HL-60 (cell line): ENCODE results near the gene COLEC12.

ENCODE experiments used
- GABPA ChIP-seq: IDR thresholded peaks from 2 replicates; pipeline ENCODE4 v1.6.1; 2012; ENCODE audit warnings: low read depth
- POLR2AphosphoS5 ChIP-seq: IDR thresholded peaks from 2 replicates; pipeline ENCODE4 v1.6.1; 2012; ENCODE audit warnings: low read depth
- SPI1 ChIP-seq: IDR thresholded peaks from 2 replicates; pipeline ENCODE4 v1.6.1; 2012; ENCODE audit warnings: low read depth, mild to moderate bottlenecking, borderline replicate concordance
- TF ChIP-seq, protein P1 (sequence below): IDR thresholded peaks from one replicate; pipeline ENCODE4 v1.5.1; 2011; ENCODE audit warnings: low read length, control low read depth, inconsistent platforms; ENCODE audit not compliant: insufficient read depth

DNA sequence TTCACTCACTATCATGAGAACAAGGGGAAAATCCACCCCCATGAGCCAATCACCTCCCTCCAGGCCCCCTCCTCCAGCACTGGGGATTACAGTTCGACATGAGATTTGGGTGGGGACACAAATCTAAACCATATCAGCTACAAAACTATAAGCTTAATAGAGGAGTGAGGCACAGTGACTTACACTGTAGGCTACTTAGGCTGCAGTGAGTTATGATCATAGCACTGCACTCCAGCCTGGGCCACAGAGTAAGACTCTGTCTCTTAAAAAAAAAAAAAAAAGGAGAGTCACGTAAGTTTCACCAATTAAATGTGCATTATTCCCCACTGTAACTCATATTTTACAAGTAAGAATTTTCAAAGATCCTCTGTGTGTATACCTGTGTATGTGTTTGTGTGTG lies 26.2 kb upstream of the COLEC12 start:
- TF ChIP-seq, protein P1, sequence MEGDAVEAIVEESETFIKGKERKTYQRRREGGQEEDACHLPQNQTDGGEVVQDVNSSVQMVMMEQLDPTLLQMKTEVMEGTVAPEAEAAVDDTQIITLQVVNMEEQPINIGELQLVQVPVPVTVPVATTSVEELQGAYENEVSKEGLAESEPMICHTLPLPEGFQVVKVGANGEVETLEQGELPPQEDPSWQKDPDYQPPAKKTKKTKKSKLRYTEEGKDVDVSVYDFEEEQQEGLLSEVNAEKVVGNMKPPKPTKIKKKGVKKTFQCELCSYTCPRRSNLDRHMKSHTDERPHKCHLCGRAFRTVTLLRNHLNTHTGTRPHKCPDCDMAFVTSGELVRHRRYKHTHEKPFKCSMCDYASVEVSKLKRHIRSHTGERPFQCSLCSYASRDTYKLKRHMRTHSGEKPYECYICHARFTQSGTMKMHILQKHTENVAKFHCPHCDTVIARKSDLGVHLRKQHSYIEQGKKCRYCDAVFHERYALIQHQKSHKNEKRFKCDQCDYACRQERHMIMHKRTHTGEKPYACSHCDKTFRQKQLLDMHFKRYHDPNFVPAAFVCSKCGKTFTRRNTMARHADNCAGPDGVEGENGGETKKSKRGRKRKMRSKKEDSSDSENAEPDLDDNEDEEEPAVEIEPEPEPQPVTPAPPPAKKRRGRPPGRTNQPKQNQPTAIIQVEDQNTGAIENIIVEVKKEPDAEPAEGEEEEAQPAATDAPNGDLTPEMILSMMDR, result no peak
- TF ChIP-seq GABPA (no peak), POLR2AphosphoS5 (no peak), SPI1 (no peak)
